ENCODE results near the gene C9orf152. TPM values are rescaled to one million over a fixed set of nuclear protein-coding genes. Genes with fewer than 3 reads are reported as not detected.
A peak's percentile ranks its signal among the peaks of the same experiment; 100 is the strongest.
"Not testable (repeated sequence)": the region's sequence is repeated elsewhere in the genome, so short reads cannot be mapped to it uniquely, and the experiment has no call there.

Gene C9orf152
- total and polyA plus RNA-seq, 2 donors from 2014 or later, result 1.8 TPM; not detected in 1

- FAIRE-seq, result no peak
- intact Hi-C loops (cut with DNase I), result no loop called here
- Histone ChIP-seq H3K27ac (ENCODE audit: low read depth in 2 of 2, low read length in 2 of 2) (no peak overlapping the region), H3K36me3 (ENCODE audit: control insufficient read depth in 2 of 3, insufficient read depth in 3 of 3, low read length in 3 of 3) (no peaks in the 10 kb centered on the region), H3K4me1 (ENCODE audit: control insufficient read depth in 2 of 3, insufficient read depth in 2 of 3, low read depth in 1 of 3, low read length in 3 of 3) (peaks cover 0 to 7% (median 3%) of the 10 kb centered on the region in 3 donors), H3K9ac (ENCODE audit: low read length in 3 of 3) (no peak overlapping the region), H3K27me3 (ENCODE audit: control insufficient read depth, insufficient read depth, low read length) (no peaks in the 10 kb centered on the region), H3K4me3 (ENCODE audit: low read length in 3 of 3) (no peak overlapping the region), H3K9me3 (ENCODE audit: control insufficient read depth in 2 of 3, insufficient read depth in 1 of 3, low read length in 3 of 3) (no peaks in the 10 kb centered on the region)
- no peak for DNase-seq
- TF ChIP-seq CTCF (IDR thresholded peaks at IDR 0.05; ENCODE audit: borderline replicate concordance, extremely low read depth, insufficient read depth), result no peak
Measured at GRCh38 chr9:110198357-110198756, 9.6 kb downstream of the C9orf152 start.

- Histone ChIP-seq H3K9ac (ENCODE audit: low read length in 3 of 3) (no peak overlapping the region), H3K4me3 (ENCODE audit: low read length in 3 of 3) (no peak overlapping the region), H3K27me3 (ENCODE audit: control insufficient read depth, insufficient read depth, low read length) (no peaks in the 10 kb centered on the region), H3K27ac (ENCODE audit: low read depth in 2 of 2, low read length in 2 of 2) (no peak overlapping the region), H3K36me3 (ENCODE audit: control insufficient read depth in 2 of 3, insufficient read depth in 3 of 3, low read length in 3 of 3) (no peaks in the 10 kb centered on the region), H3K9me3 (ENCODE audit: control insufficient read depth in 2 of 3, insufficient read depth in 1 of 3, low read length in 3 of 3) (no peaks in the 10 kb centered on the region), H3K4me1 (ENCODE audit: control insufficient read depth in 2 of 3, insufficient read depth in 2 of 3, low read depth in 1 of 3, low read length in 3 of 3) (peaks cover 0 to 7% (median 3%) of the 10 kb centered on the region in 3 donors)
- intact Hi-C loops (cut with DNase I), result no loop called here
- DNase-seq (peak in 2 of 5 donors; percentile 9 to 40), FAIRE-seq (no peak)
- peak; percentile 35 for TF ChIP-seq CTCF (IDR thresholded peaks at IDR 0.05; ENCODE audit: borderline replicate concordance, extremely low read depth, insufficient read depth)
Measured at GRCh38 chr9:110197330-110198187, 10.4 kb downstream of the C9orf152 start.

- DNase-seq; intact Hi-C loops (cut with DNase I); H3K9ac ChIP-seq (ENCODE audit: low read length in 3 of 3); H3K4me1 ChIP-seq (ENCODE audit: control insufficient read depth in 2 of 3, insufficient read depth in 2 of 3, low read depth in 1 of 3, low read length in 3 of 3); H3K27ac ChIP-seq (ENCODE audit: low read depth in 2 of 2, low read length in 2 of 2); H3K9me3 ChIP-seq (ENCODE audit: control insufficient read depth in 2 of 3, insufficient read depth in 1 of 3, low read length in 3 of 3); FAIRE-seq; H3K36me3 ChIP-seq (ENCODE audit: control insufficient read depth in 2 of 3, insufficient read depth in 3 of 3, low read length in 3 of 3); H3K4me3 ChIP-seq (ENCODE audit: low read length in 3 of 3); H3K27me3 ChIP-seq (ENCODE audit: control insufficient read depth, insufficient read depth, low read length): not testable (repeated sequence)
Measured at GRCh38 chr9:110196084-110196499, 11.9 kb downstream of the C9orf152 start.

GRCh38 chr9:110192531-110193261 lies 15.3 kb downstream of the C9orf152 start:
- Histone ChIP-seq H3K4me3 (ENCODE audit: low read length in 3 of 3) (no peak overlapping the region), H3K36me3 (ENCODE audit: control insufficient read depth in 2 of 3, insufficient read depth in 3 of 3, low read length in 3 of 3) (no peaks in the 10 kb centered on the region), H3K4me1 (ENCODE audit: control insufficient read depth in 2 of 3, insufficient read depth in 2 of 3, low read depth in 1 of 3, low read length in 3 of 3) (peaks cover 0 to 7% (median 3%) of the 10 kb centered on the region in 3 donors), H3K27ac (ENCODE audit: low read depth in 2 of 2, low read length in 2 of 2) (peak overlapping the region; percentile 23 to 65), H3K9ac (ENCODE audit: low read length in 3 of 3) (no peak overlapping the region), H3K27me3 (ENCODE audit: control insufficient read depth, insufficient read depth, low read length) (no peaks in the 10 kb centered on the region), H3K9me3 (ENCODE audit: control insufficient read depth in 2 of 3, insufficient read depth in 1 of 3, low read length in 3 of 3) (no peaks in the 10 kb centered on the region)
- intact Hi-C loops (cut with DNase I), result no loop called here
- no peak for TF ChIP-seq CTCF (IDR thresholded peaks at IDR 0.05; ENCODE audit: borderline replicate concordance, extremely low read depth, insufficient read depth)
- FAIRE-seq, result no peak
- DNase-seq, result peak in 4 of 5 donors; percentile 67 to 95 (median 80)
